Body of pancreas (tissue), 4 donors: ENCODE results near the gene NKAIN2. TPM values are rescaled to one million over a fixed set of nuclear protein-coding genes. Genes with fewer than 3 reads are reported as not detected.
A peak's percentile ranks its signal among the peaks of the same experiment; 100 is the strongest.

Source experiments
- ATAC-seq: fragments of 150-250 bp; one replicate; pipeline ENCODE4 v1.9.1; 2016
- DNase-seq, 4 donors: peaks; one replicate each; pipeline ENCODE4 v3.0.0-alpha.2; 2019
- H3K27ac ChIP-seq, 4 donors: fragments of 200-600 bp; sonication (generic); 1 replicate in 3 of 4; 2 replicates in 1 of 4; pipeline versions ENCODE4 v1.5.1 to v1.6.1; 2016 to 2019; ENCODE audit warnings: mild to moderate bottlenecking in 1 of 4, mixed read lengths in 1 of 4, moderate library complexity in 1 of 4
- H3K27me3 ChIP-seq, 2 donors: fragments of 200-600 bp; sonication (generic); one replicate each; pipeline ENCODE4 v1.6.0; 2016; ENCODE audit warnings: mild to moderate bottlenecking in 1 of 2
- H3K36me3 ChIP-seq, 2 donors: fragments of 200-600 bp; sonication (generic); replicated peaks in 1 of 2; 2 replicates each; pipeline ENCODE4 v1.5.1; 2016; ENCODE audit warnings: low read depth in 2 of 2; ENCODE audit not compliant: insufficient read depth in 1 of 2
- H3K4me1 ChIP-seq: fragments of 200-600 bp; sonication (generic); one replicate; pipeline ENCODE4 v1.6.0; 2016
- H3K4me3 ChIP-seq, 2 donors: fragments of 200-600 bp; sonication (generic); 1 replicate in 1 of 2; 2 replicates in 1 of 2; pipeline ENCODE4 v1.5.1; 2016 to 2019
- H3K9me3 ChIP-seq, 3 donors: fragments of 200-600 bp; sonication (generic); 1 replicate in 2 of 3; 2 replicates in 1 of 3; pipeline ENCODE4 v1.5.1; 2016
- CTCF ChIP-seq, 7 experiments: fragments of 450-650 bp in 4 of 7; fragments of 200-600 bp in 3 of 7; sonication (generic) in 3 of 7; IDR thresholded peaks; one replicate each; pipeline ENCODE4 v1.5.1; 2016 to 2019; ENCODE audit warnings: antibody characterized with exemption in 7 of 7
- POLR2A ChIP-seq, 3 donors: fragments of 450-650 bp; IDR thresholded peaks; one replicate each; pipeline ENCODE4 v1.6.1; 2016; ENCODE audit warnings: antibody characterized with exemption in 3 of 3, mild to moderate bottlenecking in 2 of 3
- WGBS, 2 donors: methylation state at CpG; one replicate each; pipeline ENCODE4 v1.1.5; 2017; 5-methylcytosine and 5-hydroxymethylcytosine counted together
- intact Hi-C: fragments of 100-400 bp; cut with DNase I; formaldehyde crosslinking; loops from one replicate; pipeline ENCODE4 v1.15.1; 2023
- total RNA-seq, 2 donors: library from RNA; depleted of rRNA; stranded (reverse); fragments of >200 nt; gene quantifications; one replicate each; pipeline ENCODE4 v1.1.0, GENCODE V29; 2016

NKAIN2 gene
- total RNA-seq, 2 donors from 2014 or later: not detected

DNA sequence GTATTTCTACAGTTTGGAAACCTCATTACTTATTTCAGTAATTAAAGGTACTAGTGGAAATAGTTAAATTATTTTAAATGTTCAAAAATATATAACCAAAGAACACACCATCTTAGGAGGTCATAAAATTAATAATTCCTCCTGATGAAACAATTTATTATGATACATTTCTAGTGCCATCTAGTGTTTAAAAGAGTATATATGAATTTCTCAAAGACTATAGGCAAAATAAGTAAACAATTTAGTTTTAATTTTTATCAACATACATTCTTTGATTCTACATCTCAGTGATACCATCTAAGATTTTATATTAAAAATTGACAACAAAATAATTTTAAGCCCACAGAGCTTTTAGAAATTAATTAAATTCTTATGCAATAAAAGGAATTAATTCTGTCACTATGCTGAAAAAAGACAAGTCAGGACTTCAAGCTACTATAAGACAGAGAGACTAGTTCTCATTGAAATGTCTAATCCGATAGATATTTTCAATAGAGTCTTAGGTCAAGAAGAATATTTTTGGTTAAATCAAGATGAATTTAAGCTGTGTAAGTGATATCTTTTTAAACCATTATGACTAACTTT is 1050.8 kb downstream of the NKAIN2 start:
- Histone ChIP-seq H3K4me1 (no peaks in the 10 kb centered on the region), H3K27me3 (no peaks in the 10 kb centered on the region), H3K4me3 (no peak overlapping the region), H3K9me3 (no peaks in the 10 kb centered on the region), H3K36me3 (no peaks in the 10 kb centered on the region), H3K27ac (no peak overlapping the region)
- WGBS, 2 donors: 64 to 80% methylated on average over 1 of the region's 1 CpG
- DNase-seq (no peak), ATAC-seq (no peak)
- intact Hi-C loops: no loop called here
- TF ChIP-seq CTCF (IDR thresholded peaks at IDR 0.05) (peak in 3 of 7 experiments; percentile 8 to 33 (median 16)), POLR2A (IDR thresholded peaks at IDR 0.05) (no peak)

DNA sequence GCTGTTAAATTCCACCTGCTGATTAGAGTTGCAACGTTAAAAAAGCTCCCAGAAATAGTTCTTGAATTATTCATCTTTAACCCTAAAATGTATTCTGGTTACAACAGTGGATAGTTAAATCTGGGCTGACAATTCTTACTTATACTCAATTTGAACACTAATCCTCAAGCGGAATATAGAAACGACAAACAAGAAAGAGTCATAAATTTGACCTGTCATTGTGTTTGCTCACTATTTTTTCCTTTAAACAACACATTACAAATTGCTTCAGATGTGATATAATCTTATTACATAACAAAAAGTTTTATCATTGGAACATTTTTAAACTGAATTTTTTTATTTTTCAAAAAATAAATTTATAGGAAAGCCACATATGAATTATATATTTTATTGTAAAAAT is 1054.1 kb downstream of the NKAIN2 start:
- Histone ChIP-seq H3K4me3 (no peak overlapping the region), H3K27ac (no peak overlapping the region)
- no peak for ATAC-seq

GRCh38 chr6:124858564-124858963 is 1054.9 kb downstream of the NKAIN2 start:
- no peak for DNase-seq
- ATAC-seq: no peak
- no peaks in the 10 kb centered on the region for H3K36me3 ChIP-seq
- H3K4me1 ChIP-seq: no peaks in the 10 kb centered on the region
- no peaks in the 10 kb centered on the region for H3K27me3 ChIP-seq
- intact Hi-C loops: no loop called here
- no peaks in the 10 kb centered on the region for H3K9me3 ChIP-seq
- H3K4me3 ChIP-seq: no peak overlapping the region
- 66 to 70% methylated on average over 3 of the region's 3 CpGs for WGBS, 2 donors
- H3K27ac ChIP-seq: no peak overlapping the region
- TF ChIP-seq CTCF (IDR thresholded peaks at IDR 0.05): no peak
- no peak for TF ChIP-seq POLR2A (IDR thresholded peaks at IDR 0.05)

More for the DNA sequence above, 1054.1 kb downstream of the NKAIN2 start:
- Histone ChIP-seq H3K4me1 (no peaks in the 10 kb centered on the region), H3K36me3 (no peaks in the 10 kb centered on the region), H3K9me3 (no peaks in the 10 kb centered on the region), H3K27me3 (no peaks in the 10 kb centered on the region)
- TF ChIP-seq CTCF (IDR thresholded peaks at IDR 0.05): no peak
- TF ChIP-seq POLR2A (IDR thresholded peaks at IDR 0.05): no peak
- 16 to 18% methylated on average over 3 of the region's 3 CpGs for WGBS, 2 donors
- intact Hi-C loops: no loop called here
- DNase-seq: no peak

DNA sequence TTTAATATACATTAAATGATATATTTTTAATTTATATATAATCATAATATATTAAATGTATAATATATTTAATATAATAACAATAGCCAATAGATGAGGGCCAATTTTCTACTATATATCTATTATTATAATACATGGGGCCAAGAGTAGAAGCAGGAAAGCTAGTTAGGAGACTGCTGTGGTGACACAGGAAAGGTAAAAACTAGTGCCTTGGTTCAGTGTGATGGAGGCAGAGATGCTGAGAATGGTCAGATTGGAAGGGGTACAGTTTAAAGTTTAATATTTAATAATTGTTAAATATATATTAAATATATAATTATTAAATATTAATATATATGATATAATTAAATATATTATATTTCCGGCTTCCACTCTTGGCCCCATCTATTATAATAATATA is 1055.7 kb downstream of the NKAIN2 start:
- WGBS, 2 donors: 94 to 95% methylated on average over 1 of the region's 1 CpG
- no peak for ATAC-seq
- Histone ChIP-seq H3K27ac (no peak overlapping the region), H3K36me3 (no peaks in the 10 kb centered on the region), H3K9me3 (no peaks in the 10 kb centered on the region), H3K4me1 (no peaks in the 10 kb centered on the region), H3K4me3 (no peak overlapping the region), H3K27me3 (no peaks in the 10 kb centered on the region)
- intact Hi-C loops: no loop called here
- TF ChIP-seq POLR2A (IDR thresholded peaks at IDR 0.05): no peak
- TF ChIP-seq CTCF (IDR thresholded peaks at IDR 0.05): no peak
- DNase-seq: no peak

- 80 to 86% methylated on average over 1 of the region's 1 CpG for WGBS, 2 donors
- Histone ChIP-seq H3K4me3 (no peak overlapping the region), H3K9me3 (no peaks in the 10 kb centered on the region), H3K27me3 (no peaks in the 10 kb centered on the region), H3K4me1 (no peaks in the 10 kb centered on the region), H3K27ac (no peak overlapping the region), H3K36me3 (no peaks in the 10 kb centered on the region)
- TF ChIP-seq CTCF (IDR thresholded peaks at IDR 0.05) (no peak), POLR2A (IDR thresholded peaks at IDR 0.05) (no peak)
- intact Hi-C loops: loop anchor here (5.0 kb wide), 1 partner anchor 246 kb away; no protein-coding TSS in a partner anchor
- ATAC-seq (no peak), DNase-seq (no peak)
These were observed 1062.4 kb downstream of the NKAIN2 start for GRCh38 chr6:124866040-124866439.
